ENCODE results near the gene IGFL4. TPM values are rescaled to one million over a fixed set of nuclear protein-coding genes. Genes with fewer than 3 reads are reported as not detected.

Gene IGFL4
- total and polyA plus RNA-seq, 2 of the 13 experiments (the other 11 are each of a cell fraction or from before 2014, with no cell fraction given) = 1.2 to 1.4 TPM

GRCh38 chr19:46043519-46043918 lies 2.7 kb upstream of the IGFL4 start:
- POLR2A ChIA-PET = no interaction called here
- no peak for TF ChIP-seq IRF9 (CRISPR knock-in tag; IDR thresholded peaks at IDR 0.05; ENCODE audit: borderline replicate concordance)
- no peak for TF ChIP-seq ZNF678 (CRISPR knock-in tag; IDR thresholded peaks at IDR 0.05)
- TF ChIP-seq TFAP4 (IDR thresholded peaks at IDR 0.05; ENCODE audit: borderline replicate concordance, low read depth) = no peak
- no peak for TF ChIP-seq ZNF710 (CRISPR knock-in tag; IDR thresholded peaks at IDR 0.05; ENCODE audit: borderline replicate concordance)
- no peak for TF ChIP-seq ZUFSP (CRISPR knock-in tag; IDR thresholded peaks at IDR 0.05; ENCODE audit: borderline replicate concordance)
- TF ChIP-seq ZNF660 (CRISPR knock-in tag; IDR thresholded peaks at IDR 0.05; ENCODE audit: borderline replicate concordance, low read depth) = no peak
- TF ChIP-seq KLF16 (CRISPR knock-in tag; IDR thresholded peaks at IDR 0.05) = no peak
- no peak for TF ChIP-seq MIXL1 (CRISPR knock-in tag; IDR thresholded peaks at IDR 0.05)
- no peak for TF ChIP-seq ARHGAP35 (CRISPR knock-in tag; IDR thresholded peaks at IDR 0.05; ENCODE audit: borderline replicate concordance)
- no peak for TF ChIP-seq PRPF4 (IDR thresholded peaks at IDR 0.05; ENCODE audit: low read depth, low read length, poor library complexity, severe bottlenecking)
- TF ChIP-seq HNF1A (IDR thresholded peaks at IDR 0.05; ENCODE audit: low read depth) = no peak
- TF ChIP-seq HNF1A (CRISPR knock-in tag; IDR thresholded peaks at IDR 0.05; ENCODE audit: borderline replicate concordance) = no peak
- TF ChIP-seq IKZF1 (IDR thresholded peaks at IDR 0.05) = no peak
- no peak for TF ChIP-seq MAFG (CRISPR knock-in tag; IDR thresholded peaks at IDR 0.05)
- no peak for TF ChIP-seq ZNF777 (CRISPR knock-in tag; IDR thresholded peaks at IDR 0.05)
- no peak for TF ChIP-seq ZNF614 (CRISPR knock-in tag; IDR thresholded peaks at IDR 0.05; ENCODE audit: borderline replicate concordance)

More at GRCh38 chr19:46043519-46043918, 2.7 kb upstream of the IGFL4 start:
- no TSS peak for BruUV-seq (replicated peaks)
- Histone ChIP-seq H3K36me3 (replicated peaks in 1 of 2; ENCODE audit: control insufficient read depth in 1 of 2, insufficient read depth in 2 of 2, low read length in 2 of 2) (no peaks in the 10 kb centered on the region), H3K4me2 (ENCODE audit: low read depth, low read length) (no peak overlapping the region), H3K4me3 (replicated peaks in 1 of 3; ENCODE audit: insufficient read depth in 1 of 3, low read depth in 2 of 3, low read length in 3 of 3) (no peak overlapping the region), H2AFZ (ENCODE audit: low read length) (no peak overlapping the region), H3K4me1 (ENCODE audit: insufficient read depth, low read length) (no peaks in the 10 kb centered on the region; the same call in 1 of the 2 replicates), H3K9ac (ENCODE audit: insufficient read depth, low read depth, low read length) (no peak overlapping the region), H3K27ac (ENCODE audit: extremely low read length, insufficient read depth, low read length) (no peak overlapping the region), H3K27me3 (ENCODE audit: control insufficient read depth in 1 of 2, insufficient read depth in 2 of 2, low read length in 2 of 2) (no peaks in the 10 kb centered on the region; a peak in 1 of 5 replicates), H3K79me2 (ENCODE audit: insufficient read depth, low read length) (no peaks in the 10 kb centered on the region), H4K20me1 (ENCODE audit: insufficient read depth, low read length) (no peaks in the 10 kb centered on the region), H3K9me3 (ENCODE audit: low read length) (no peaks in the 10 kb centered on the region)
- CTCF ChIA-PET (ENCODE audit: low intra/inter-chr PET ratio, low total read pairs) = no interaction called here
- DNase-seq (ENCODE audit: low spot score) (no peak), FAIRE-seq (no peak), ATAC-seq (no peak)
- intact Hi-C loops (cut with micrococcal nuclease; ENCODE audit: unreplicated experiment) (no loop called here), in situ Hi-C loops (cut with HindIII; ENCODE audit: extremely low pct_ligation_motif_present, low pct_unique_long_range_greater_than_20kb) (no loop called here)
- WGBS (ENCODE audit: low lambda C conversion rate) = 79% methylated on average over 1 of the region's 1 CpG
